Stimulated activated naive B cell treated with anti-CD40 and anti-IgM and Interleukin-4, amounts not matched to agents 10 μg/mL and 1 μg/mL and 100 μg/mL, for 72 hours (primary cell): ENCODE results near the gene CD163.
"Not testable (repeated sequence)": the region's sequence is repeated elsewhere in the genome, so short reads cannot be mapped to it uniquely, and the experiment has no call there.

Source experiments
- ATAC-seq, 2 donors: fragments of 150-1000 bp; cut with Tn5 transposase; replicated peaks; 2 replicates each; pipeline ENCODE4 v1.10.0; 2021; ENCODE audit warnings: moderate library complexity in 1 of 2
- DNase-seq: peaks from one replicate; pipeline ENCODE4 v3.0.0; 2021
- H3K27ac Mint-ChIP-seq: one replicate; pipeline ENCODE4 v1.8.0; 2022; ENCODE audit warnings: mild to moderate bottlenecking, mixed read lengths
- H3K27me3 Mint-ChIP-seq, 2 donors: one replicate each; pipeline ENCODE4 v1.8.0; 2022; ENCODE audit warnings: mixed read lengths in 2 of 2
- H3K36me3 Mint-ChIP-seq, 2 donors: one replicate each; pipeline ENCODE4 v1.8.0; 2022; ENCODE audit warnings: mixed read lengths in 2 of 2, mild to moderate bottlenecking in 1 of 2
- H3K4me1 Mint-ChIP-seq, 2 donors: one replicate each; pipeline ENCODE4 v1.8.0; 2022; ENCODE audit warnings: mixed read lengths in 2 of 2, mild to moderate bottlenecking in 1 of 2
- H3K4me3 Mint-ChIP-seq, 2 donors: one replicate each; pipeline ENCODE4 v1.8.0; 2022; ENCODE audit warnings: mild to moderate bottlenecking in 2 of 2, mixed read lengths in 2 of 2, moderate library complexity in 1 of 2
- H3K9me3 Mint-ChIP-seq, 2 donors: one replicate each; pipeline ENCODE4 v1.8.0; 2022; ENCODE audit warnings: mixed read lengths in 2 of 2, mild to moderate bottlenecking in 1 of 2

The CD163 gene

DNA sequence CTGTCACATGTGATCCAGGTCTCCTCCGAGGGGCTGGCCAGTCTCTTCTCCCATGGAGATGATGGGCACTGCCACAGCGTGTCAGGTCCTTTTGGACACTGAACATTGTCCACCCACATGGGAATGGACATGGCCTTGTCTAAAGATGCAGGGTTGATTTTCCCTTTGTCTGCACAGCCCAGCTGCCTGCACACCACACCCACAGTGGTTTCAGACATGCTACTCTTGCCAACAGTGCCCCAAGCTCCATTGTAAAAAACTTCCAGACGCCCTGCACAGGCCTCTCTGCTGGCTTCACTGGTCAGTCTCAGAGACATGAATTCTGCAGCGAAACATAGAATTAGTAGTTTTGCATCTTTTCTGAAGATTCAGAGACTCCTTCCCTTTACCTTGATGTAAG, 18.5 kb downstream of the CD163 start:
- no peak overlapping the region for H3K4me3 Mint-ChIP-seq
- H3K36me3 Mint-ChIP-seq = no peaks in the 10 kb centered on the region
- no peaks in the 10 kb centered on the region for H3K4me1 Mint-ChIP-seq
- ATAC-seq = no peak
- no peaks in the 10 kb centered on the region for H3K9me3 Mint-ChIP-seq
- peaks cover 0 to 13% of the 10 kb centered on the region in 2 donors for H3K27me3 Mint-ChIP-seq
- no peak for DNase-seq
- no peak overlapping the region for H3K27ac Mint-ChIP-seq

DNA sequence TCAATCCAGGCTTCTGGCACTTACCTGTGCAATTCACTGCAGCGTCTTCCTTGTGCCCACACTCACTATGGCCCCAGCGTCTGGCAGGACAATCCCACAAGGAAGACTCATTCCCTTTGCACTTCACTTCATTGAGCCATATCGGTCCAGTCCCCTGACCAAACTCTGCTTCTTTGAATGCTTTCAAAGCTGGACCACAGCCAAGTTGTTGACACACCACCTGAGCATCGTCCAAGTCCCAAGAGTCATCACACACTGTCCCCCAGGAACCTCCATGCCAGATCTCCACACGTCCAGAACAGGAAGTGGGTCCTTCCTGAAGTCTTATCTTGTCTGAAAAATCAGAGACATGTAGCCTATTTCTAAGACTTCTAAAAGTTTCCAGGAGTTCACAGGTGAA, 20.2 kb downstream of the CD163 start:
- Mint-ChIP-seq H3K4me1 (no peaks in the 10 kb centered on the region), H3K4me3 (no peak overlapping the region), H3K9me3 (no peaks in the 10 kb centered on the region), H3K36me3 (no peaks in the 10 kb centered on the region), H3K27me3 (peaks cover 0 to 13% of the 10 kb centered on the region in 2 donors), H3K27ac (no peak overlapping the region)
- no peak for ATAC-seq
- no peak for DNase-seq

DNA sequence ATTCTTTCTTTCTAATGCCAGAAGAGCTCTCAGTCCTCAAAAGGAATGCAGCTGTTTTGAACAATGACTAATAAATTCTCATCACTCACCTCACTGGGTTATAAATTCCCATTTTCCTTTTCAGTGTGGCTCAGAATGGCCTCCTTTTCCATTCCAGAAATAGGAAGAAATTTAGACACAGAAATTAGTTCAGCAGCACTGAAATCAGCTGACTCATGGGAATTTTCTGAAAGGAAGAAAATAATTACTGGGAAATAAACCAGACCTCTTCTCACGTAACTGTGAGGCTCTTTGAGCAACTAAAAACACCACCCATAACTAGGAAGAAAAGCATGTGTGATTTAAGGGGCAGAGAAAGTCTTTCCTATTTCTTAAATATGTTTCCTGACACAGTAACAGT, 23.8 kb downstream of the CD163 start:
- Mint-ChIP-seq H3K27me3 (peaks cover 0 to 6% of the 10 kb centered on the region in 2 donors), H3K4me1 (no peaks in the 10 kb centered on the region), H3K27ac (no peak overlapping the region), H3K9me3 (peaks cover 3 to 5% of the 10 kb centered on the region in 2 donors), H3K36me3 (no peaks in the 10 kb centered on the region), H3K4me3 (no peak overlapping the region)
- no peak for DNase-seq
- no peak for ATAC-seq

DNA sequence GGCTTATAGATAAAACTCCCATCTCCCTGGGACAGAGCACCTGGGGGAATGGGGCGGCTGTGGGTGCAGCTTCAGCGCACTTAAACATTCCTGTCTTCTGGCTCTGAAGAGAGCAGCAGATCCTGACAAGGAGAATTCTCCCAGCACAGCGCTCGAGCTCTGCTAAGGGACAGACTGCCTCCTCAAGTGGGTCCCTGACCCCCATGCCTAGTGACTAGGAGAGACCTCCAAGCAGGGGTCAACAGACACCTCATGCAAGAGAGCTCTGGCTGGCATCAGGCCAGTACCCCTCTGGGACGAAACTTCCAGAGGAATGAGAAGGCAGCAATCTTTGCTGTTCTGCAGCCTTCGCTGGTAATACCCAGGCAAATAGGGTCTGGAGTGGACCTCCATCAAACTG, 31.5 kb downstream of the CD163 start:
- no peaks in the 10 kb centered on the region for H3K36me3 Mint-ChIP-seq
- DNase-seq (no peak), ATAC-seq (no peak)
- peaks cover 11 to 12% of the 10 kb centered on the region in 2 donors for H3K9me3 Mint-ChIP-seq
- peaks cover 0 to 12% of the 10 kb centered on the region in 2 donors for H3K27me3 Mint-ChIP-seq
- no peak overlapping the region for H3K4me3 Mint-ChIP-seq
- no peaks in the 10 kb centered on the region for H3K4me1 Mint-ChIP-seq
- H3K27ac Mint-ChIP-seq = no peak overlapping the region

DNA sequence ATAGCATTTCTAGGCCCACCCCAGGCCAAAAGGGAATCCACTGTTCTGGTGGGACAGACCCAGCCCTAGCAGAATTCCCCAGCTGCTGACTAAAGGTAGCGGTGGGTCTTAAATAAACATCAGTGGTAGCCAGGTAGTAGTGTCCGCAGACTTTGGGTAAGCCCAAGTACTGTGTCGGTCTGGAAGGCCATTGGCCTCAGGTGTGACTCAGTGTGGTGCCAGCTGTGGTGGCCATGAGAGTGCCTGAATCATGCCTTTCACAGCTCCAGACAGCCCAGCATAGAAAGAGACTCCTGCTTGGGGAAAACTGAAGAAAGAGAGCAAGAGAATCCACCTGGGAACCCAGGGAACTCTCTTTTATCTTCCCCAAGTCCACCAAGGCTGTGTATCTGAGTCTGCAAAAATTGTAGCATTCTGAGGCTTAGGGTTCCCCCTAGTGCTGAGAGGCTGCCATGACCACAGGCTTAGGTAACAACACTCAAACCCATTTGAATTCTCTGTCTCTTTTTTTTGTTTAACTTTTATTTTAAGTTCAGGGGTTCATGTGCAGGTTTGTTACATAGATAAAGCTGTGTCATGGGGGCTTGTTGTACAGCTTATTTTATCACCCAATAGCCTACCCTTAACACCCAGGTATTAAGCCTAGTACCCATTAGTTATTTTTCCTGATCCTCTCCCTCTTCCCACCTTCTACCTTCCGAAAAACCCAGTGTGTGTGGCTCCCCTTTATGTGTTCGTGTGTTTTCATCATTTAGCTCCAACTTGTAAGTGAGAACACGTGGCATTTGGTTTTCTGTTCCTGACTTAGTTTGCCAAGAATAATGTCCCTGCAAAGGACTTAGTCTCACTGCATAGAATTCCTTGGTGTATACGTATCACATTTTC, 43.0 kb downstream of the CD163 start:
- H3K27ac Mint-ChIP-seq = no peak overlapping the region
- no peak overlapping the region for H3K4me3 Mint-ChIP-seq
- DNase-seq (peak; percentile 17), ATAC-seq (peak; percentile 67 to 82)
- no peaks in the 10 kb centered on the region for H3K9me3 Mint-ChIP-seq
- peaks cover 6 to 10% of the 10 kb centered on the region in 2 donors for H3K27me3 Mint-ChIP-seq
- no peaks in the 10 kb centered on the region for H3K4me1 Mint-ChIP-seq
- no peaks in the 10 kb centered on the region for H3K36me3 Mint-ChIP-seq

DNA sequence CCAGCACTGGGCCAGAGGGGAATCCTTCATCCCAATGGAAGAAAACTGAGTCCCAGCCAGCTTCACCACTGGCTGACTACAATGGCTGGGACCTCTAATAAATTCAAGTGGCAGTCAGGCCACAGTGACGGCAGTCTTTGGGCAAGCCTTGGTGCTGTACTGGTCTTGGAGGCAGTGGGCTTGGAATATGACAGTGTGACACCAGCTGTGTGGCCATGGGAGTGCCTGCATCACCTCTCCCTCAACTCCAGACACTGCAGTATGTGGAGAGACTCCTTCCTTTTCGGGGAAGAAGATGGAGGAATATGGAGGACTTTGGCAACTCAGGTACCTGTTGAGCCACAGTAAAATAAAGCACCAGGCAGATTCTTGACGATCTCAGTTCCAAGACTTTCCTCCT, 43.6 kb downstream of the CD163 start:
- Mint-ChIP-seq H3K27me3 (peaks cover 4 to 9% of the 10 kb centered on the region in 2 donors), H3K4me3 (no peak overlapping the region), H3K9me3 (no peaks in the 10 kb centered on the region), H3K27ac (no peak overlapping the region), H3K4me1 (no peaks in the 10 kb centered on the region), H3K36me3 (no peaks in the 10 kb centered on the region)
- ATAC-seq = no peak
- DNase-seq = no peak

DNA sequence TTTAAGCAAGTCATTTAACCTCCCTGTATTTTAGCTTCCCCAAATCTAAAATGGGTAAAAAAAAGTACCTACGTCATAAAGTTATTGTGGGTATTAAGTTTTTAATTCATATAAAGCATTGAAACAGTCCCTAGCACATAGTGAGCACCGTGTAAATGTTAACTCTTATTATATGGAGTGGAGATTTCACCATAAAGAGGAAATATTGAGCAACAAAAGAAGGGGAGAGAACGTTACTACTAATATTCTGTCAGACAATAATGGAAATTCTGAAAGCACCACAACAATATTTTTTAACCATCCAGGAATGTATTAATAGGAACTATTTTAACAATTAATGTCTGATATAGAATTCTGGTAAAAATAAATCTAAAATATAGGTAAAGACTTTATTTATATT, 51.8 kb downstream of the CD163 start:
- Mint-ChIP-seq H3K36me3 (peaks cover 0 to 4% of the 10 kb centered on the region in 2 donors), H3K27me3 (peaks cover 6 to 14% of the 10 kb centered on the region in 2 donors), H3K9me3 (peaks cover 5 to 8% of the 10 kb centered on the region in 2 donors), H3K4me3 (no peak overlapping the region), H3K4me1 (no peaks in the 10 kb centered on the region), H3K27ac (no peak overlapping the region)
- ATAC-seq (no peak), DNase-seq (no peak)

DNA sequence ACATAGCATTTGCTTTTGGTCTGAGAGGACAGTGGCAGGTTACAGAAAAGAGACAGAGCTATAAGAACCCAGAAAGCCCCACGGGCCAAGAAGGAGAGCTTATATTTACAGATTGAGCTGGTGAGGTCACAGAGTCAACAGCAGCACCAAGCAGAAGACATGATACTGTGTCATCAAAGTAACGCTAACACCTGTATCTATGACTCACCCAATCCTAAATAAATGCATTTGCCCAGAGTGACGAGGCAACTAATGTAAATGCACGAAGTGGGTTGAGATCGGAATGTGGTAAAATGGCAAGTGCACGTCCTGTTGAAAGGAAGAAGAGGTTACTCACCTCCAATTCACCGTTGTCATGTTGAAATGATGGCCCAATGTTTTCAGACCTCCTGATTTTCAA, 52.9 kb downstream of the CD163 start:
- ATAC-seq (no peak), DNase-seq (no peak)
- Mint-ChIP-seq H3K4me3 (no peak overlapping the region), H3K27ac (no peak overlapping the region), H3K36me3 (peaks cover 0 to 4% of the 10 kb centered on the region in 2 donors), H3K27me3 (peaks cover 6 to 14% of the 10 kb centered on the region in 2 donors), H3K4me1 (no peaks in the 10 kb centered on the region), H3K9me3 (peaks cover 5 to 8% of the 10 kb centered on the region in 2 donors)

DNA sequence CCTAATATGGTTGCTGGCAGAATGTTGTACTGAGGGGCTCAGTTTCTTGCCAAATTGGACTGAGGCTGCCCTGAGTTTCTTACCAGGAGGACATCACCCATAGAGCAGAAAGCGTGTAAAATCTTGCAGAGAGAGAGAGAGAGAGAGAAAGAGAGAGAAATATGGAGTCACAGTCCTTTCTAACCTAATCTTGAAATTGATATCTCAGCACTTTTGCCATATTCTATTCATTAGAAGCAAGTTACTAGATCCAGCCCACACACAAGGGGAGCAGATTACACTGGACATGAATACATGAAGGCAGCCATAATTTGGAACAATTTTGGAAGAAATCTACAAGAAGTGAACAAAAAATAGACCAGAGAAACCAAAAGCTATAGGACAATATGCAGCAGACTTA, 55.5 kb downstream of the CD163 start:
- DNase-seq = no peak
- Mint-ChIP-seq H3K27me3 (peaks cover 6 to 9% of the 10 kb centered on the region in 2 donors), H3K4me1 (no peaks in the 10 kb centered on the region), H3K9me3 (no peaks in the 10 kb centered on the region), H3K27ac (no peak overlapping the region), H3K4me3 (no peak overlapping the region), H3K36me3 (no peaks in the 10 kb centered on the region)
- no peak for ATAC-seq

DNA sequence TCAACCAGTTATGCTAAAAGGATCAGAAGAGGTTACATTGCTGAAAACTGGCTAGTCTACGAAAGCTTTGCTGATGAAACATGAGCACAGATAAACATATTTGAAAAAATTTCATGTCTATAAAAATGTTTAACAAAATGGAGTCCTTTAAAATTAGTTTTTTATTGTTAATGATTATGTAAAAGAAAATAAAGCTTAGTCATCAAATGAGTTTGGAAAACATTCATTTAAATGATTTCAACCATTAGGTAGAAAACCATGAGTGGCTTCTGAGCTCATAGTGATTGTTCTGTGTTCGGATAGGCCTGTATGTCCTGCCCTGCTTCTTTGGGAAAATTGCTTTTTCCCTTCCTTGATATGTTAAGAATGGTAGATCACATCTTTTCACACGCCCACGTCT, 59.0 kb downstream of the CD163 start:
- no peak for DNase-seq
- H3K36me3 Mint-ChIP-seq = peaks cover 0 to 4% of the 10 kb centered on the region in 2 donors
- peaks cover 20 to 25% of the 10 kb centered on the region in 2 donors for H3K27me3 Mint-ChIP-seq
- peaks cover 0 to 4% of the 10 kb centered on the region in 2 donors for H3K4me1 Mint-ChIP-seq
- H3K9me3 Mint-ChIP-seq = peaks cover 4% of the 10 kb centered on the region in 2 donors
- ATAC-seq = no peak
- H3K4me3 Mint-ChIP-seq = no peak overlapping the region
- H3K27ac Mint-ChIP-seq = no peak overlapping the region

DNA sequence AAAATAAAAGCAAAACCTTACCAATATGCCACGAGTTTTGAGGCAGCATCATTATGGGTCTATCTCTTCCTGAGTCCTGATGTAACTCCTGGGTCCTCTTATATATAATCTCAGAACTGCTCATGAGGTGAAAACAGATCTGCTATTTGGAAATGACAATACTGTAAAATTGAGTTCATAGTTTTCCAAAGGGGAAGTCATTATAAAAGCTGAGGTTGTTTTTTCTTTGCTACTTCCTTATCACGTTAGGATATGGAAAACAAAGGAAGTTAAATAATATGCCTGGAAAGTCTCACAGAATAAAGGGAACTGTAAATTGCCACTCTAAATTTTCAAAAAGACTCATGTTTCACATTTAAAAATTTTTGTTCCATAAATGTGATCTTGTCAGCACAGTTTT, 59.5 kb downstream of the CD163 start, which contains the start of gene CD163L1:
TSS of gene CD163L1 (minus strand) at position 78 of the 400 bp plus-strand sequence. CDS start at position 52, 26 bp downstream.
- H3K4me1 Mint-ChIP-seq = peaks cover 0 to 5% of the 10 kb centered on the region in 2 donors
- DNase-seq = no peak
- no peak within 1 kb of the TSS for H3K4me3 Mint-ChIP-seq
- peaks cover 0 to 5% of the 10 kb centered on the region in 2 donors for H3K36me3 Mint-ChIP-seq
- H3K27ac Mint-ChIP-seq = no peak within 1 kb of the TSS
- peaks cover 24 to 30% of the 10 kb centered on the region in 2 donors for H3K27me3 Mint-ChIP-seq
- peaks cover 5% of the 10 kb centered on the region in 2 donors for H3K9me3 Mint-ChIP-seq
- ATAC-seq = no peak

DNA sequence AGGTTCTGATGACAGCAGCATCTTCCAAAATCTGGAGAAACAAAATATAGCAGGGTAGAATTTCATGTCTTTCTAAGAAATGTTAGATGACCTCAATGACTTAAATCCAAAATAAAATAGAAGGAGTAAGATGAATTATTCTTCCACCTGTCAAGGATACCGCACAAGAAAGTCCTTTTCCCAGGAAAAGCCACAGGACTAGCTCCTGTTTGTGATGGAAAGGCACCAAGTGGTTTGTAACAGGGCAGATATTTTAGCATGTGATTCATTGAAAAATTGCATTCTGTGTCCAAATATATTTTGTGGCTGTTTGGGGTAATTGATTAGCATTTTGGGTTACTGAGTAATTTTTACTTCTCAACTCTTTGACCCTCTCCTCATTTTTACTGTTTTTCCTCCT, 62.4 kb downstream of the CD163 start:
- H3K9me3 Mint-ChIP-seq = peaks cover 5% of the 10 kb centered on the region in 2 donors
- ATAC-seq = no peak
- no peak overlapping the region for H3K27ac Mint-ChIP-seq
- H3K27me3 Mint-ChIP-seq = peaks cover 26 to 37% of the 10 kb centered on the region in 2 donors
- H3K4me1 Mint-ChIP-seq = peaks cover 0 to 5% of the 10 kb centered on the region in 2 donors
- no peak for DNase-seq
- H3K36me3 Mint-ChIP-seq = peaks cover 0 to 5% of the 10 kb centered on the region in 2 donors
- no peak overlapping the region for H3K4me3 Mint-ChIP-seq

DNA sequence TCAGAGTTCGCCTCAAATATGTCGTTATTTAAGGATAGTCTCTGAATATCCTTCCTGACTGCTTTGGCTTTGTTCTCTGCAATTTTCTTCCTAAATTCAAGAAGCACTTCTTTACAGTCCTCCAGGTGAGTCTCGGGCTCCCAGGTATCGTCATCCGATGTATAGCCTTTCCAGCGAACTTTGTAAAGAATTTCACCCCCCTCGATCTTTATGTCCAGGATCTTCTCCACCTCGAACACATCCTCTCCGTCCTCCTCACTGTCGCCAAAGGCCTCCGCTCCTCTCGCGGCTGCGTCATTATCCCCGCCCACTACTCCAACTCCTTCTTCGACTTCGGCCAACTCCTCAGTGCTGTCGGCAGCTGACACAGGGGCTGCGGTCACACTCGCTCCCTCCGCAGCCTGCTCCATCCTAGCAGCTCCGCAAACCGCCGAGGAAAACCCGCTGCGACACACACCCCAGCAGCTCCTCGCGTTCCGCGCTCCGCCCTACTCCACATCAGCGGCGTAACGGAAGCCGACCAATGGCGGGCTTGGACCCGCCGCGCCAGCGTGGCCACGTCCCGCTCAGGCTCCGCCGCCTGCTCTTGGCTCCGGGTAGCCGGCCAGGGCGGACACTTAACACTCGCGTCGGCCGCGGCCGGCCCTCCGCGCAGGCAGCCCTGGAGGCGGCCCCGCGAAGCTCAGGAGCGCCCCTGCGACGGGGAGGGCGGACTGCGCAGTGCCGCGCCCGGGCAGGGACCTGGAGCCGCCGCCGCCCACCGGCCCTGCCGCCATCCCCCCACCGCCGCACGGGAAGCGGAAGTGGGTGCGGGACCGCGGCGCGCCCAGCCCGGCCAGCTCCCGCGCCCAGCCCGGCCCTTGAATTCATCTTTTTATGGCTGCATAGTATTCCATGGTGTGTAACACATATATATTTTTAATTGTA, 63.7 kb downstream of the CD163 start:
- DNase-seq (peak; percentile 5), ATAC-seq (peak; percentile 65 to 85)
- Mint-ChIP-seq H3K4me1 (peaks cover 0 to 5% of the 10 kb centered on the region in 2 donors), H3K9me3 (peaks cover 5% of the 10 kb centered on the region in 2 donors), H3K27ac (peak overlapping the region; percentile 90), H3K36me3 (peaks cover 0 to 5% of the 10 kb centered on the region in 2 donors), H3K4me3 (peak overlapping the region; percentile 41 to 74), H3K27me3 (peaks cover 26 to 37% of the 10 kb centered on the region in 2 donors)

DNA sequence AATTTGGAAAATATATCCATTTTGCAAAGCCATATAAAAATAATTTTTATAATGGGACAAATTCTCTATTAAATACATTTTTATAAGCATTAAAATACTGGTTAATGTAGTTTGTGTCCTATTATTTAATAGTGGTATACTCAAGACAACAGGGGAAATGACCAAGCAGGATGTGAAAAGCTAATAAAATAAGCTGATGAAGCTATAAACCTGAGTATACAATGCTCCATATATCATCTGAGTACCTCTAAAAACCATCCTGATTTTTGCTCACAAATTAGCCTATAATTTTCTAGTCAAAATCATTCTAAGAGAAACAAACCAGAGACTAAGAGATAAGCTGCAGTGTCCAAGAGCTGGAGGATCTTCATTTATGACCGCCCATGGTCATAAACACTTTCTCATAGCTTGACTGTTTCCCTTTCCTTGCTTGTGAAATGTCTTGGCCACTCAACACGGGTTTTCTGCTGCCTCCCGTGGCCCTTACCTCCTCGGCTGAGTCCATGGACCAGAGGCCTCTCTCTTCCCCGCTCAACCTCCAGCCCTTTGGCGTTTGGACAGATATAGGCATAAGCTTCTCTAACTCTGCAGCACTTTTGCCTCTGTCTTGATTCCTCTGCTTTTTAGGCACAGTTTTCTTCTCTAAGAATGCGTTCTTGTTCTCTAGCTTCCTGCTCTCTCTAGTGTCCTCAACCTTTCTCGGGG, 65.1 kb downstream of the CD163 start:
- not testable (repeated sequence) for H3K4me1 Mint-ChIP-seq, H3K27ac Mint-ChIP-seq, ATAC-seq, H3K4me3 Mint-ChIP-seq, DNase-seq, H3K9me3 Mint-ChIP-seq, H3K36me3 Mint-ChIP-seq
- H3K27me3 Mint-ChIP-seq = peaks cover 26 to 37% of the 10 kb centered on the region in 2 donors
